Measurements from ENCODE around the gene TBX2. TPM values are rescaled to one million over a fixed set of nuclear protein-coding genes. Genes with fewer than 3 reads are reported as not detected.

TBX2 gene
- total and polyA plus RNA-seq, 7 donors = 0.99 to 5.3 (median 3.3) TPM

GRCh38 chr17:61380836-61381525 is 18.7 kb upstream of the TBX2 start:
- no peak for TF ChIP-seq CTCF (IDR thresholded peaks at IDR 0.05)
- no peak for TF ChIP-seq POLR2A (IDR thresholded peaks at IDR 0.05)
- no peak for TF ChIP-seq POLR2AphosphoS5 (IDR thresholded peaks at IDR 0.05)
- TF ChIP-seq EP300 (IDR thresholded peaks at IDR 0.05) = no peak
- no peak overlapping the region for H3K4me3 ChIP-seq
- no peaks in the 10 kb centered on the region for H3K9me3 ChIP-seq
- WGBS, 2 donors = 90 to 91% methylated on average over 18 of the region's 18 CpGs
- H3K27ac ChIP-seq = no peak overlapping the region
- no peak for DNase-seq
- H3K27me3 ChIP-seq = no peaks in the 10 kb centered on the region
- no peaks in the 10 kb centered on the region for H3K36me3 ChIP-seq
- intact Hi-C loops (cut with DNase I) = loop anchor here (10.0 kb wide), 2 partner anchors 46 to 376 kb away; no protein-coding TSS in a partner anchor
- H3K4me1 ChIP-seq = no peaks in the 10 kb centered on the region

GRCh38 chr17:61381537-61381936 is 18.1 kb upstream of the TBX2 start:
- Histone ChIP-seq H3K36me3 (no peaks in the 10 kb centered on the region), H3K27ac (no peak overlapping the region), H3K4me3 (no peak overlapping the region), H3K9me3 (no peaks in the 10 kb centered on the region), H3K4me1 (no peaks in the 10 kb centered on the region), H3K27me3 (no peaks in the 10 kb centered on the region)
- WGBS, 2 donors = 93 to 94% methylated on average over 5 of the region's 5 CpGs
- no peak for DNase-seq
- TF ChIP-seq POLR2AphosphoS5 (IDR thresholded peaks at IDR 0.05) (no peak), POLR2A (IDR thresholded peaks at IDR 0.05) (no peak), CTCF (IDR thresholded peaks at IDR 0.05) (no peak), EP300 (IDR thresholded peaks at IDR 0.05) (no peak)
- intact Hi-C loops (cut with DNase I) = loop anchor here (10.0 kb wide), 2 partner anchors 47 to 377 kb away; no protein-coding TSS in a partner anchor

- Histone ChIP-seq H3K27ac (no peak overlapping the region), H3K4me3 (no peak overlapping the region), H3K27me3 (no peaks in the 10 kb centered on the region), H3K9me3 (no peaks in the 10 kb centered on the region), H3K4me1 (no peaks in the 10 kb centered on the region), H3K36me3 (no peaks in the 10 kb centered on the region)
- intact Hi-C loops (cut with DNase I) = loop anchor here (10.0 kb wide), 2 partner anchors 48 to 378 kb away; no protein-coding TSS in a partner anchor
- no peak for TF ChIP-seq CTCF (IDR thresholded peaks at IDR 0.05)
- no peak for TF ChIP-seq POLR2AphosphoS5 (IDR thresholded peaks at IDR 0.05)
- TF ChIP-seq EP300 (IDR thresholded peaks at IDR 0.05) = no peak
- no peak for TF ChIP-seq POLR2A (IDR thresholded peaks at IDR 0.05)
- 92% methylated on average over 16 of the region's 16 CpGs for WGBS, 2 donors
- no peak for DNase-seq
Measured at GRCh38 chr17:61382796-61383688, 16.6 kb upstream of the TBX2 start.

GRCh38 chr17:61383689-61384201 is 15.9 kb upstream of the TBX2 start:
- Histone ChIP-seq H3K4me1 (no peaks in the 10 kb centered on the region), H3K4me3 (no peak overlapping the region), H3K9me3 (no peaks in the 10 kb centered on the region), H3K36me3 (no peaks in the 10 kb centered on the region), H3K27me3 (peaks cover 0 to 4% (median 3%) of the 10 kb centered on the region in 3 donors), H3K27ac (no peak overlapping the region)
- no peak for DNase-seq
- intact Hi-C loops (cut with DNase I) = loop anchor here (10.0 kb wide), 2 partner anchors 49 to 379 kb away; no protein-coding TSS in a partner anchor
- 91% methylated on average over 18 of the region's 18 CpGs for WGBS, 2 donors
- no peak for TF ChIP-seq CTCF (IDR thresholded peaks at IDR 0.05)
- TF ChIP-seq EP300 (IDR thresholded peaks at IDR 0.05) = no peak
- no peak for TF ChIP-seq POLR2AphosphoS5 (IDR thresholded peaks at IDR 0.05)
- TF ChIP-seq POLR2A (IDR thresholded peaks at IDR 0.05) = no peak

Data from sigmoid colon (tissue), 7 donors.